Myocyte (in vitro differentiated cells): Measurements from ENCODE around the gene SOAT2. TPM values are rescaled to one million over a fixed set of nuclear protein-coding genes. Genes with fewer than 3 reads are reported as not detected.

Experiments used
- DNase-seq: peaks from one replicate; pipeline ENCODE4 v3.0.0-alpha.2; 2012; ENCODE audit warnings: low read depth
- polyA plus RNA-seq: library from polyadenylated mRNA; unstranded; fragments of >200 nt; gene quantifications from one replicate; pipeline ENCODE4 v1.2.1, GENCODE V29; 2012; ENCODE audit warnings: missing spikeins
- total RNA-seq: library from RNA; depleted of rRNA; stranded (reverse); fragments of >200 nt; gene quantifications from 2 replicates; pipeline ENCODE4 v1.2.3, GENCODE V29; 2014

The SOAT2 gene
- not detected in 2 replicates for total RNA-seq
- not detected for polyA plus RNA-seq

GRCh38 chr12:53102883-53103807 lies at the start of gene SOAT2:
Gene SOAT2 (plus strand): TSS chr12:53103486. CDS start chr12:53103578, 92 bp downstream.
- no peak for DNase-seq

GRCh38 chr12:53054112-53054878 lies 49.0 kb upstream of the SOAT2 start:
- DNase-seq, result no peak

- DNase-seq, result no peak
Observed at GRCh38 chr12:53055471-53056266, 47.6 kb upstream of the SOAT2 start.

- DNase-seq, result peak; percentile 31
Observed at GRCh38 chr12:53056296-53056695, 47.0 kb upstream of the SOAT2 start.

DNA sequence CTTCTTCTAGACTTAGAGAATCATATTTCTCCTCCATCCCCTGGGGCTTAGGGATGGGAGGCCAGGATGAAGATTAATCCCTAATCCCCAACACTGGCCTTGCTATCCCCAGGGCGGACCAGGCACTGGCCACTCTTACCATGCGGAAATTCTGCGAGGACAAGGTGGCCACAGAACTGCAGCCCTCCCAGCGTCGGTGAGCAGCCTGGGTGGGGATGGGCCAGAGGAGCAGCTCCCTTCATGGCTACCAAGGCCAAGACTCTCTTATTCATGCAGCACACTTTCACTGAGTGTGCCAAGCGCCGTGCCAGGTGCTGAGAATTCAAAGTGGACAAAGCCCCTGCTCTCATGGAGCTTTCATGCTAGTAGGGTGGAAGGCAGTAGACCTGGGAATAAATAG lies 46.4 kb upstream of the SOAT2 start:
- no peak for DNase-seq

GRCh38 chr12:53057816-53058500 lies 45.3 kb upstream of the SOAT2 start:
- no peak for DNase-seq

DNA sequence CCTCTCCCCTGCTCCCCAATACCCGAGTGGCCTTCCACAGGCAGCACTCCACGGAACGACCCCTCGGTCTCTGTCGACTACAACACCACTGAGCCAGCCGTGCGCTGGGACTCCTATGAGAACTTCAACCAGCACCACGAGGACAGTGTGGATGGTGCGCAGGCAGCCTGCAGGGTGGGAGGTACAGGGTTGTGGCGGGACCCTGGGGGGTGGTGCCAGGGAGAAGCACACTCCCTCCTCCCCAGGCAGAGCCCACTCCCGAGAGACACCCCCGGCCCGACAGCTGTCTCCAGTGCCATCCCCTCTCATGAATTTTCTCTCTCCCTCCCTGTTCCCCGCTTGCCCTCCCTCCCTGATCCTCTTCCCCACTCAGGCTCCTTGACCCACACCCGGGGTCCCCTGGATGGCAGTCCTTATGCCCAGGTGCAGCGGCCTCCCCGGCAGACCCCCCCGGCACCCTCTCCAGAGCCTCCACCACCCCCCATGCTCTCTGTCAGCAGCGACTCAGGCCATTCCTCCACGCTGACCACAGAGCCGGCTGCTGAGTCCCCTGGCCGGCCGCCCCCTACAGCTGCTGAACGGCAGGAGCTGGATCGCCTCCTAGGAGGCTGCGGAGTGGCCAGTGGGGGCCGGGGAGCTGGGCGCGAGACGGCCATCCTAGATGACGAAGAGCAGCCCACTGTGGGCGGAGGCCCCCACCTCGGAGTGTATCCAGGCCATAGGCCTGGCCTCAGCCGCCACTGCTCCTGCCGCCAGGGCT lies 44.4 kb upstream of the SOAT2 start:
- DNase-seq, result peak; percentile 72

- no peak for DNase-seq
Observed at GRCh38 chr12:53059434-53060063, 43.7 kb upstream of the SOAT2 start.

DNA sequence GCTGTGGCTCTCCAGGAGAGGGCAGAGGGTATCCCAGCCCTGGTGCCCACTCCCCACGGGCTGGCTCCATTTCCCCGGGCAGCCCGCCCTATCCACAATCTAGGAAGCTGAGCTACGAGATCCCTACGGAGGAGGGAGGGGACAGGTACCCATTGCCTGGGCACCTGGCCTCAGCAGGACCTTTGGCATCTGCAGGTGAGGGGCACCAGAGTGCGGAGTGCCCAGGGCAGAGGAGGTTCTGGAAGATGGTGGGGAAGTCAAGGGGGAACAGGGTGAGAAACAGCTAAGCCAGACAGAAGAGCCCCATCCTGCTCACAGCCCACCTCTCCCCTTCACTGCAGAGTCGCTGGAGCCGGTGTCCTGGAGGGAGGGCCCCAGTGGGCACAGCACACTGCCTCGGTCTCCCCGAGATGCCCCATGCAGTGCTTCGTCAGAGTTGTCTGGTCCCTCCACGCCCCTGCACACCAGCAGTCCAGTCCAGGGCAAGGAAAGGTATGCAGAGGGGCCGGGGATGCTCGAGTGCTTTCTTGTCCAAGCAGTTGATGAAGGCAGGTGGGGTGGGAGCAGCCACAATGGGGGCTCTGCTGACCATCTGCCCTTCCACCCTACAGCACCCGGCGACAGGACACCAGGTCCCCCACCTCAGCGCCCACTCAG lies 43.1 kb upstream of the SOAT2 start:
- DNase-seq, result no peak

- DNase-seq, result no peak
Observed at GRCh38 chr12:53060721-53061276, 42.5 kb upstream of the SOAT2 start.

- peak; percentile 62 for DNase-seq
Observed at GRCh38 chr12:53061404-53062010, 41.8 kb upstream of the SOAT2 start.

GRCh38 chr12:53062011-53062961 lies 41.0 kb upstream of the SOAT2 start:
- DNase-seq, result no peak

DNA sequence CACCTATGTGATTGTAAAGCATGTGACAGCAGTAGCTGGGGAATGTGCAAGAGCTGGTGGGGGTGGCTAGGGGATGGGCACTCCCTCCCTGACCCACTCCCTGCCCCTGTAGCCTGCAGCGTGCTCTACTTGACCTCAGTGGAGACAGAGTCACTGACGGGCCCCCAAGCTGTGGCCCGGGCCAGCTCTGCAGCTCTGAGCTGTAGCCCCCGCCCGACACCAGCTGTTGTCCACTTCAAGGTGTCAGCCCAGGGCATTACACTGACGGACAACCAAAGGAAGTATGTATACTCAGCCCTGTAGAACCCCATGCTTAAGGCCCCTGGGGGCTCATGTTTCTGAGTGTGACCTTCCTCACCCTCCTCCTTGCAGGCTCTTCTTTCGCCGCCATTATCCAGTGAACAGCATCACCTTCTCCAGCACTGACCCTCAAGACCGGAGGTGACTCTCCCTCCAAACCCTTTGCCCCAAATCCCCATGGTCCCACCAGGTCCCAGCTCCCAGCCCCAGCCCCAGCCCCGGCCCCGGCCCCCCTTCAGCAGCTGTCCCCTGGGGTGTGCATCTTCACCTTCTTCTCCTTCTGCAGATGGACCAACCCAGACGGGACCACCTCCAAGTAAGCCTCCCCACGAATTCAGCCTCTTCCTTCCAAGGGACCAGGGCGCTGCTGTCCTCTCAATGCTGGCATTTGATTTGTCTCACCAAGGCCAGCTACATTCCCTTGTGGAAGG lies 40.1 kb upstream of the SOAT2 start:
- DNase-seq, result peak; percentile 66

GRCh38 chr12:53063708-53064612 lies 39.3 kb upstream of the SOAT2 start:
- DNase-seq, result peak; percentile 68
